ENCODE measurements around the gene NAV2. TPM values are rescaled to one million over a fixed set of nuclear protein-coding genes. Genes with fewer than 3 reads are reported as not detected.

The NAV2 gene
- total and polyA plus RNA-seq, 11 donors: 7.6 to 46.5 (median 20.2) TPM

DNA sequence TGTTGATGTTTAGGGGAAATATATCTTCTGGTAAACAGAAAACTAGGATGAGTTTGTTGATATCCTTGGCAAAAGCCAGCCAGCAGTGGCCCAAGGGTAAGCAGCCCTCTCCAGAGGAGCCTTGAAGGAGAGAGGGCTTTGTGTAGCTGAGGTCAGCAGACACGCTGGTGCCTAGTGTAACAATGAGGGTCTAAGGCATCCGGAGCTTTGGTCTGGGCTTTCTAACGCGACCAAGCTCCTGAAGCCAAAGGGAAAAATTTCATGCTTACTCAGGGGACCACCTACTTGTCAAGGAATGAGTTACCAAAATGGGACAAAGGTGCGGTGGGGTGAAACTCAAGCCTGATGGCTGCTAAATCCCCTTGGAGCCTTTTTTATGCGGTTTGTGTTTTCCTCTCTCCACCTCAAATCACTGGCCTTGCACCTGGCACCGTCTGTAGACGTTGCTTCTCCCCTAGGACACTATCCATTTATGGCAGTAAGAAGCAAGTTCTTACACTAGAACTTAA lies 312.7 kb downstream of the NAV2 start:
- H3K4me3 ChIP-seq: no peak overlapping the region
- peaks cover 0 to 40% (median 5%) of the 10 kb centered on the region in 12 donors for H3K4me1 ChIP-seq
- no peaks in the 10 kb centered on the region for H3K9me3 ChIP-seq
- H3K27me3 ChIP-seq: no peaks in the 10 kb centered on the region
- TF ChIP-seq POLR2A (IDR thresholded peaks at IDR 0.05) (no peak), CTCF (IDR thresholded peaks at IDR 0.05) (no peak)
- intact Hi-C loops (cut with DNase I): no loop called here
- H3K36me3 ChIP-seq: no peaks in the 10 kb centered on the region
- no peak for DNase-seq
- WGBS, 4 donors: 66 to 75% (median 74%) methylated on average over 8 of the region's 8 CpGs
- H3K27ac ChIP-seq: no peak overlapping the region
- no peak for ATAC-seq

DNA sequence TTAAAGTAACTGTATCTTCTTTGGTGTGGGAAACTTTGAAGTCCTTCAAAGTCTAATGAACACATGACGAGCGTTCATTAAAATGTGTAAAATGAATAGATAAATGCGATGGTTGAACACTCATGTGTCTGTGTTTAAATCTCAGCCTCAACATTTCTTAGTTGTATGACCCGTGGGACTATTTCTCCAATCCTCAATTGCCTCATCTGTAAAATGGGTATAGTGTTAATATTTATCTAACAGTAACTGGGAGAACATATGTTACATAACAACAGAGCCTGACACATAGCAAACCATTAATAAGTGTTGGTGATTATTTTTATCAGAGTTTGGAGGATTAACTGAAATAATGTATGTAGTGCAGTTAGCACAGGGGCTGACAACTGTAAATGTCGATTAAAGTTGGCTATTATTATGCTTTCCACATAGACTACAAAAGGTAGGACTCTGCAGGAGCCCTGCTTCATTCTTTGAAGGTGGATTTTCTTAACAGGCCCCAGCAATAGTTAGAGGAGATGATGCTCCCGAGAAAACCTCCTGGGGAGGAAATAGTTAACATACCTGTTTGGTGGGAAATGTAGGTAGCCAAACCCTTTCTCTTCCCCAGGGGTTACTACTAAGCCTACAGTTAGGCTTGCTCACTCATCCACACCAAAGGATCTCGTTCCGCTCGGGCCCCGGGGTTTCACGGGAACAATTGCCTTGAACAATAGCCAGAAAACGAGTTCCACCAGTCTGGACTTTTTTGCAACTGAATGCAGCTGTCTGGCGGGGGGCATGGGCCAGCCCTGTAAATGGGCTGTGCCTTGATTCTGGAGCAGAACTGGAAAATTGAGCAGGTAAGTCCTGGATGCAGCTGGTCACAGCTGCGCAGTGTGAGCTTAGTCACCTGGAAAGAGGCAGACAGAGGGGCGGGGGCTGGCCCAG lies 314.3 kb downstream of the NAV2 start:
- DNase-seq (no peak), ATAC-seq (no peak)
- Histone ChIP-seq H3K9me3 (no peaks in the 10 kb centered on the region), H3K27me3 (no peaks in the 10 kb centered on the region), H3K4me1 (peaks cover 0 to 55% (median 10%) of the 10 kb centered on the region in 12 donors), H3K4me3 (no peak overlapping the region), H3K36me3 (no peaks in the 10 kb centered on the region), H3K27ac (no peak overlapping the region)
- intact Hi-C loops (cut with DNase I): no loop called here
- TF ChIP-seq CTCF (IDR thresholded peaks at IDR 0.05) (no peak), POLR2A (IDR thresholded peaks at IDR 0.05) (no peak)
- WGBS, 4 donors: 63 to 67% (median 65%) methylated on average over 15 of the region's 15 CpGs

GRCh38 chr11:20027556-20028013 lies 314.9 kb downstream of the NAV2 start:
- H3K27me3 ChIP-seq: no peaks in the 10 kb centered on the region
- TF ChIP-seq CTCF (IDR thresholded peaks at IDR 0.05) (no peak), POLR2A (IDR thresholded peaks at IDR 0.05) (no peak)
- intact Hi-C loops (cut with DNase I): no loop called here
- no peak for DNase-seq
- no peak overlapping the region for H3K27ac ChIP-seq
- 71 to 81% (median 77%) methylated on average over 4 of the region's 4 CpGs for WGBS, 4 donors
- peaks cover 0 to 59% (median 8%) of the 10 kb centered on the region in 12 donors for H3K4me1 ChIP-seq
- no peak overlapping the region for H3K4me3 ChIP-seq
- H3K36me3 ChIP-seq: no peaks in the 10 kb centered on the region
- no peaks in the 10 kb centered on the region for H3K9me3 ChIP-seq
- no peak for ATAC-seq

DNA sequence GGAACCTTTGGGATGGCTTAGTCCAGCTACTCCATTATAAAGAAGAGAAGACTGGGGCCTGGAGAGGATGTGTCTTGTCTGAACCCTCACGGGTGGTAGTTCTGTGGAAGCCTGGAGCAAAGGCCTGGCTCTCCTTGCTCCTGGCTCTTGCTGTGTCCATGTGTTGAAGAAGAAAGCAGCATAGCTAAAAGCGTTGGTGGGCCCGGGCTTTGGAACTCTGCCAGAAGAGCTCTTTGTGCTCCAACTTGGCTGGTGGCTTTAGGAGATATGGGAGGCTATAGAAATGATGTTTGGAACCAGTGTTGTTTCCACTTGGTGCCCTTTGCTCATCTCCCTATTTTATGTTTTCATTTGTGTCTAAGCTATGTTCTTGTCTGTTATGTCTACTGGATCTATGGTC lies 316.6 kb downstream of the NAV2 start:
- intact Hi-C loops (cut with DNase I): no loop called here
- Histone ChIP-seq H3K9me3 (no peaks in the 10 kb centered on the region), H3K4me1 (peaks cover 0 to 63% (median 7%) of the 10 kb centered on the region in 12 donors), H3K27me3 (no peaks in the 10 kb centered on the region), H3K27ac (no peak overlapping the region), H3K4me3 (no peak overlapping the region), H3K36me3 (no peaks in the 10 kb centered on the region)
- no peak for ATAC-seq
- DNase-seq: no peak
- 44 to 61% (median 56%) methylated on average over 3 of the region's 3 CpGs for WGBS, 4 donors
- TF ChIP-seq CTCF (IDR thresholded peaks at IDR 0.05): no peak
- TF ChIP-seq POLR2A (IDR thresholded peaks at IDR 0.05): no peak
